B cell (primary cell): ENCODE data around the gene TRERF1. TPM values are rescaled to one million over a fixed set of nuclear protein-coding genes. Genes with fewer than 3 reads are reported as not detected.

ENCODE experiments used
- ATAC-seq: fragments of 200-7000 bp; cut with Tn5 transposase; one replicate; pipeline ENCODE4 v1.10.0; 2021; ENCODE audit warnings: low read depth, mild to moderate bottlenecking, moderate number of reproducible peaks, moderate library complexity
- CTCF ChIA-PET: fragments of 350-600 bp; sonication (Branson Sonifier 250); formaldehyde crosslinking; loops from one replicate; lab custom pipeline; 2021; ENCODE audit warnings: antibody characterized with exemption, inconsistent platforms; lab: Charles Lee
- POLR2A ChIA-PET: fragments of 350-600 bp; sonication (Branson Sonifier 250); formaldehyde crosslinking; loops from one replicate; lab custom pipeline; 2021; ENCODE audit warnings: antibody characterized with exemption; lab: Charles Lee
- DNase-seq: peaks from one replicate; pipeline ENCODE4 v3.0.0; 2013
- H2AFZ ChIP-seq: 2 replicates; pipeline ENCODE4 v1.6.1; 2012; ENCODE audit warnings: mild to moderate bottlenecking, low read depth, low read length; ENCODE audit not compliant: insufficient read depth, poor library complexity, severe bottlenecking
- H3K27ac ChIP-seq, 2 donors: 1 replicate in 1 of 2; 2 replicates in 1 of 2; pipeline ENCODE4 v1.5.1; 2012 to 2013; ENCODE audit warnings: low read length in 2 of 2, mild to moderate bottlenecking in 2 of 2, moderate library complexity in 1 of 2
- H3K27me3 ChIP-seq, 4 experiments: fragments of 200-600 bp in 1 of 4; sonication (generic) in 1 of 4; replicated peaks in 1 of 4; 1 replicate in 2 of 4; 2 replicates in 2 of 4; pipeline versions ENCODE4 v1.6.1 to v1.7.0; 2013 to 2016; ENCODE audit warnings: low read length in 3 of 4, mild to moderate bottlenecking in 2 of 4, mixed read lengths in 1 of 4, moderate library complexity in 1 of 4; ENCODE audit not compliant: insufficient read depth in 4 of 4, control insufficient read depth in 3 of 4; ENCODE audit errors: control extremely low read depth in 1 of 4
- H3K36me3 ChIP-seq, 2 experiments: replicated peaks in 1 of 2; 1 replicate in 1 of 2; 2 replicates in 1 of 2; pipeline versions ENCODE4 v1.6.1 to v1.7.1; 2013; ENCODE audit warnings: low read length in 1 of 2; ENCODE audit not compliant: insufficient read depth in 2 of 2, control insufficient read depth in 1 of 2; ENCODE audit errors: control extremely low read depth in 1 of 2, extremely low read depth in 1 of 2
- H3K4me1 ChIP-seq, 2 donors: fragments of 200-600 bp in 1 of 2; sonication (generic) in 1 of 2; 1 replicate in 1 of 2; 2 replicates in 1 of 2; pipeline versions ENCODE4 v1.5.1 to v1.6.1; 2013 to 2017; ENCODE audit warnings: low read length in 2 of 2; ENCODE audit not compliant: control insufficient read depth in 2 of 2, insufficient read depth in 2 of 2
- H3K4me2 ChIP-seq: replicated peaks from 2 replicates; pipeline ENCODE3; 2012; ENCODE audit warnings: mild to moderate bottlenecking, low read depth, low read length; ENCODE audit not compliant: poor library complexity, severe bottlenecking
- H3K4me3 ChIP-seq, 5 experiments: fragments of 200-600 bp in 1 of 5; sonication (generic) in 1 of 5; 1 replicate in 3 of 5; 2 replicates in 2 of 5; pipeline versions ENCODE4 v1.5.1 to v1.7.0; 2011 to 2016; ENCODE audit warnings: low read length in 4 of 5, mild to moderate bottlenecking in 4 of 5, low read depth in 2 of 5, control low read depth in 1 of 5, moderate library complexity in 1 of 5; ENCODE audit not compliant: insufficient read depth in 1 of 5; ENCODE audit errors: control extremely low read depth in 1 of 5, extremely low read depth in 1 of 5
- H3K79me2 ChIP-seq: fragments of 200-600 bp; sonication (generic); one replicate; pipeline ENCODE4 v1.6.0; 2016; ENCODE audit warnings: low read length; ENCODE audit not compliant: control insufficient read depth, insufficient read depth
- H3K9ac ChIP-seq: fragments of 200-600 bp; sonication (generic); 2 replicates; pipeline ENCODE4 v1.6.1; 2017; ENCODE audit warnings: mild to moderate bottlenecking, low read length, moderate library complexity
- H3K9me3 ChIP-seq, 3 donors: one replicate each; pipeline versions ENCODE4 v1.6.1 to v1.7.1; 2013; ENCODE audit warnings: low read length in 2 of 3; ENCODE audit not compliant: control insufficient read depth in 2 of 3, insufficient read depth in 1 of 3; ENCODE audit errors: control extremely low read depth in 1 of 3
- H4K20me1 ChIP-seq: 2 replicates; pipeline ENCODE4 v1.6.0; 2012; ENCODE audit warnings: mild to moderate bottlenecking, low read length; ENCODE audit not compliant: insufficient read depth, control insufficient read depth, poor library complexity, severe bottlenecking
- H3K27ac Mint-ChIP-seq: one replicate; pipeline ENCODE4 v1.8.0; 2021; ENCODE audit warnings: mixed read lengths
- H3K27me3 Mint-ChIP-seq: one replicate; pipeline ENCODE4 v1.8.0; 2021; ENCODE audit warnings: mixed read lengths
- H3K4me1 Mint-ChIP-seq: one replicate; pipeline ENCODE4 v1.8.0; 2021; ENCODE audit warnings: mixed read lengths
- H3K4me3 Mint-ChIP-seq: one replicate; pipeline ENCODE4 v1.8.0; 2021; ENCODE audit warnings: mixed read lengths
- H3K9me3 Mint-ChIP-seq: one replicate; pipeline ENCODE4 v1.8.0; 2022; ENCODE audit warnings: mixed read lengths; ENCODE audit not compliant: insufficient read depth
- CTCF ChIP-seq: fragments of 200-600 bp; IDR thresholded peaks from one replicate; pipeline ENCODE4 v1.8.0; 2022; ENCODE audit warnings: antibody characterized with exemption, mild to moderate bottlenecking
- EZH2 ChIP-seq: IDR thresholded peaks from 2 replicates; pipeline ENCODE4 v1.6.1; 2012; ENCODE audit warnings: borderline replicate concordance, low read depth, mild to moderate bottlenecking, moderate library complexity, low read length; ENCODE audit not compliant: insufficient read depth, poor library complexity, severe bottlenecking
- WGBS: methylation state at CpG from one replicate; pipeline ENCODE4 v1.1.5; 2013; ENCODE audit warnings: missing lambda C conversion rate; ENCODE audit not compliant: insufficient coverage; 5-methylcytosine and 5-hydroxymethylcytosine counted together
- intact Hi-C: fragments of 100-400 bp; cut with micrococcal nuclease; formaldehyde crosslinking; loops from one replicate; pipeline ENCODE4 v1.10.0; 2022
- polyA minus RNA-seq: library from RNA; depleted of rRNA, polyadenylated mRNA; stranded (reverse); fragments of >200 nt; gene quantifications from 2 replicates; pipeline ENCODE4 v1.2.3, GENCODE V29; 2012
- polyA plus RNA-seq: library from polyadenylated mRNA; depleted of rRNA; stranded (reverse); fragments of >200 nt; gene quantifications from 2 replicates; pipeline ENCODE4 v1.2.3, GENCODE V29; 2012
- total RNA-seq, 2 donors: library from RNA; stranded (reverse); fragments of 120-200 nt in 1 of 2; gene quantifications; 1 replicate in 1 of 2; 2 replicates in 1 of 2; pipeline versions ENCODE4 v1.2.3 to v1.2.4, GENCODE V29; 2013 to 2022

TRERF1 gene
- total RNA-seq (6.1 and 6.7 TPM in 2 replicates), polyA plus RNA-seq (1.4 and 3.5 TPM in 2 replicates), polyA minus RNA-seq (5.1 and 5.4 TPM in 2 replicates)
- 1.8 TPM for total RNA-seq (2013)

GRCh38 chr6:42451333-42452170 is at the start of gene TRERF1:
TRERF1 (minus strand) TSS chr6:42451926; CDS start chr6:42269590, 182,336 bp downstream.
- Histone ChIP-seq H4K20me1 (no peaks in the 10 kb centered on the region), H3K9me3 (no peaks in the 10 kb centered on the region), H3K79me2 (no peaks in the 10 kb centered on the region), H3K36me3 (no peaks in the 10 kb centered on the region), H3K27me3 (peaks cover 0 to 44% (median 8%) of the 10 kb centered on the region in 4 experiments), H3K27ac (no peak within 1 kb of the TSS), H3K4me1 (peaks cover 28 to 32% of the 10 kb centered on the region in 2 donors), H3K4me2 (peak within 1 kb of the TSS; percentile 82), H3K9ac (peak within 1 kb of the TSS; percentile 61), H2AFZ (peak within 1 kb of the TSS; percentile 90), H3K4me3 (peak within 1 kb of the TSS; percentile 50 to 74 (median 70))
- DNase-seq (peak; percentile 58), ATAC-seq (peak; percentile 44)
- Mint-ChIP-seq H3K9me3 (no peaks in the 10 kb centered on the region), H3K4me1 (peaks cover 40% of the 10 kb centered on the region), H3K4me3 (peak within 1 kb of the TSS; percentile 98), H3K27me3 (peaks cover 18% of the 10 kb centered on the region), H3K27ac (peak within 1 kb of the TSS; percentile 84)
- ChIA-PET CTCF (interaction anchor here (0.6 to 1.4 kb wide), 3 partner anchors 96 to 368 kb away, joined by 3 to 5 read pairs (median 3); no protein-coding TSS in a partner anchor), POLR2A (interaction anchor here (0.5 to 0.9 kb wide), 6 partner anchors 69 to 439 kb away, joined by 3 to 4 read pairs (median 4); a partner anchor contains a TSS)
- no peak for TF ChIP-seq EZH2
- TF ChIP-seq CTCF, result no peak
- WGBS, result under 1% methylated on average over 15 of the region's 36 CpGs
- intact Hi-C loops, result loop anchor here (10.0 kb wide), 2 partner anchors 57 to 93 kb away; no protein-coding TSS in a partner anchor
